CD14-positive monocyte (primary cell): ENCODE data around the gene SPDYE16. TPM values are rescaled to one million over a fixed set of nuclear protein-coding genes. Genes with fewer than 3 reads are reported as not detected.
A peak's percentile ranks its signal among the peaks of the same experiment; 100 is the strongest.
"Not testable (repeated sequence)": the region's sequence is repeated elsewhere in the genome, so short reads cannot be mapped to it uniquely, and the experiment has no call there.

Experiments used
- DNase-seq, 3 donors: peaks; one replicate each; pipeline ENCODE4 v3.0.0-alpha.2; 2011 to 2022
- H2AFZ ChIP-seq: 2 replicates; pipeline ENCODE4 v1.6.0; 2012; ENCODE audit warnings: mild to moderate bottlenecking, low read depth, low read length, inconsistent platforms; ENCODE audit not compliant: insufficient read depth, poor library complexity, severe bottlenecking
- H3K27ac ChIP-seq, 2 donors: 1 replicate in 1 of 2; 2 replicates in 1 of 2; pipeline ENCODE4 v1.5.1; 2012 to 2013; ENCODE audit warnings: low read length in 2 of 2, control low read depth in 1 of 2, inconsistent platforms in 1 of 2, low read depth in 1 of 2, mild to moderate bottlenecking in 1 of 2
- H3K27me3 ChIP-seq, 2 donors: one replicate each; pipeline versions ENCODE4 v1.6.0 to v1.6.1; 2011 to 2013; ENCODE audit warnings: low read length in 2 of 2; ENCODE audit not compliant: control insufficient read depth in 2 of 2, insufficient read depth in 2 of 2
- H3K36me3 ChIP-seq, 2 donors: replicated peaks in 1 of 2; 1 replicate in 1 of 2; 2 replicates in 1 of 2; pipeline versions ENCODE4 v1.5.1 to v1.6.1; 2012 to 2013; ENCODE audit warnings: low read length in 2 of 2, control low read depth in 1 of 2, inconsistent platforms in 1 of 2, mild to moderate bottlenecking in 1 of 2; ENCODE audit not compliant: insufficient read depth in 2 of 2, control insufficient read depth in 1 of 2
- H3K4me1 ChIP-seq, 2 donors: 1 replicate in 1 of 2; 2 replicates in 1 of 2; pipeline versions ENCODE4 v1.5.1 to v1.6.1; 2012 to 2013; ENCODE audit warnings: low read length in 2 of 2, control low read depth in 1 of 2, inconsistent platforms in 1 of 2, mild to moderate bottlenecking in 1 of 2, moderate library complexity in 1 of 2; ENCODE audit not compliant: insufficient read depth in 2 of 2, control insufficient read depth in 1 of 2
- H3K4me2 ChIP-seq: replicated peaks from 2 replicates; pipeline ENCODE3; 2012; ENCODE audit warnings: low read length, moderate library complexity, mild to moderate bottlenecking; ENCODE audit not compliant: poor library complexity, severe bottlenecking; ENCODE audit errors: extremely low read depth
- H3K4me3 ChIP-seq, 3 experiments: fragments of 200-600 bp in 1 of 3; sonication (generic) in 1 of 3; replicated peaks in 1 of 3; 1 replicate in 2 of 3; 2 replicates in 1 of 3; pipeline ENCODE4 v1.5.1; 2011 to 2013; ENCODE audit warnings: low read length in 3 of 3, mild to moderate bottlenecking in 3 of 3, control low read depth in 2 of 3, low read depth in 2 of 3, inconsistent platforms in 1 of 3, moderate library complexity in 1 of 3
- H3K79me2 ChIP-seq: 2 replicates; pipeline ENCODE4 v1.6.0; 2012; ENCODE audit warnings: mild to moderate bottlenecking, control low read depth, inconsistent platforms, low read length, moderate library complexity; ENCODE audit not compliant: insufficient read depth
- H3K9ac ChIP-seq: 2 replicates; pipeline ENCODE4 v1.6.0; 2017; ENCODE audit warnings: low read length, mild to moderate bottlenecking; ENCODE audit not compliant: insufficient read depth, poor library complexity, severe bottlenecking
- H3K9me3 ChIP-seq, 2 donors: replicated peaks in 1 of 2; 1 replicate in 1 of 2; 2 replicates in 1 of 2; pipeline versions ENCODE4 v1.5.1 to v1.6.1; 2012 to 2013; ENCODE audit warnings: low read length in 2 of 2, control low read depth in 1 of 2; ENCODE audit not compliant: control insufficient read depth in 1 of 2, insufficient read depth in 1 of 2
- H4K20me1 ChIP-seq: 2 replicates; pipeline ENCODE4 v1.6.0; 2012; ENCODE audit warnings: mild to moderate bottlenecking, low read length, control low read depth, moderate library complexity; ENCODE audit not compliant: insufficient read depth
- H3K27ac Mint-ChIP-seq, 7 donors: one replicate each; pipeline ENCODE4 v1.8.0; 2020; ENCODE audit warnings: mild to moderate bottlenecking in 7 of 7, mixed read lengths in 7 of 7, moderate library complexity in 6 of 7, inconsistent platforms in 2 of 7
- H3K27me3 Mint-ChIP-seq, 3 donors: one replicate each; pipeline ENCODE4 v1.8.0; 2021 to 2022; ENCODE audit warnings: low read depth in 3 of 3, mild to moderate bottlenecking in 3 of 3, mixed read lengths in 3 of 3, moderate library complexity in 3 of 3, inconsistent platforms in 1 of 3
- H3K36me3 Mint-ChIP-seq, 2 donors: one replicate each; pipeline ENCODE4 v1.8.0; 2020; ENCODE audit warnings: mixed read lengths in 2 of 2, inconsistent platforms in 1 of 2, mild to moderate bottlenecking in 1 of 2
- H3K4me1 Mint-ChIP-seq: one replicate; pipeline ENCODE4 v1.8.0; 2020; ENCODE audit warnings: mild to moderate bottlenecking, mixed read lengths
- H3K4me3 Mint-ChIP-seq, 2 donors: one replicate each; pipeline ENCODE4 v1.8.0; 2020; ENCODE audit warnings: mild to moderate bottlenecking in 2 of 2, mixed read lengths in 2 of 2, moderate library complexity in 1 of 2
- H3K9me3 Mint-ChIP-seq, 7 donors: one replicate each; pipeline ENCODE4 v1.8.0; 2020 to 2022; ENCODE audit warnings: mixed read lengths in 7 of 7, mild to moderate bottlenecking in 6 of 7, moderate library complexity in 6 of 7, inconsistent platforms in 2 of 7
- WGBS: methylation state at CpG from one replicate; pipeline ENCODE4 v1.1.5; 2013; ENCODE audit warnings: missing lambda C conversion rate; ENCODE audit not compliant: insufficient coverage; 5-methylcytosine and 5-hydroxymethylcytosine counted together
- intact Hi-C, 2 donors: fragments of 100-400 bp; cut with micrococcal nuclease; formaldehyde crosslinking; loops; one replicate each; pipeline versions ENCODE4 v1.15.0 to v1.15.1; 2023
- polyA plus RNA-seq, 3 donors: library from polyadenylated mRNA; depleted of rRNA in 1 of 3; unstranded in 2 of 3; stranded (reverse) in 1 of 3; fragments of 300-500 nt in 2 of 3; fragments of >200 nt in 1 of 3; fragmentation: Illumina TruSeq in 2 of 3; gene quantifications; 1 replicate in 2 of 3; 2 replicates in 1 of 3; pipeline ENCODE4 v1.2.3, GENCODE V29; 2012 to 2021

SPDYE16 gene
- polyA plus RNA-seq, 3 donors, result 0.23 TPM; not detected in 2

DNA sequence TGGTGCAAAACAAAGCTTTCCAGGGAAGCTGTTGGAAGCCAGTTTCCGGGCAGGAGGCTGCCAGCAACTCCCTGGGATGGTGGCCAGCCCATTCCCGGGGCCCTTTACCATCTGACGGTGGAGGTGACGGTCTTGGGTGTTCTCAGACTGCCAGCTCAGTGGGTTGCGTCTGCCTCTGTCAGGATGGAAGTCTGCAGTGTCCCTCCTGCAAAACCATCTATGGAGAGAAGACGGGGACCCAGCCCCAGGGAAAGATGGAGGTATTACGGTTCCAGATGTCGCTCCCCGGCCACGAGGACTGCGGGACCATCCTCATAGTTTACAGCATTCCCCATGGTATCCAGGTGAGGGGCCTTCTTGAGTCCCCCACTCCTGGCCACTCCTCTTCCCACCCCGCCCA is 39.9 kb downstream of the SPDYE16 start:
- H3K9me3 ChIP-seq, H3K27ac Mint-ChIP-seq, H3K27me3 ChIP-seq, H3K4me1 Mint-ChIP-seq, H3K4me1 ChIP-seq, H3K27me3 Mint-ChIP-seq, H3K9me3 Mint-ChIP-seq, H3K9ac ChIP-seq, H3K4me2 ChIP-seq, H3K79me2 ChIP-seq, H3K4me3 Mint-ChIP-seq, H3K27ac ChIP-seq, H2AFZ ChIP-seq, H3K4me3 ChIP-seq, H4K20me1 ChIP-seq, DNase-seq: not testable (repeated sequence)
- 98% methylated on average over 9 of the region's 12 CpGs for WGBS
- intact Hi-C loops, result loop anchor here in 1 of 2 donors (10.0 kb wide), 1 partner anchor 328 kb away; no protein-coding TSS in a partner anchor
- H3K36me3 ChIP-seq, result peaks cover 24 to 33% of the 10 kb centered on the region in 2 donors
- H3K36me3 Mint-ChIP-seq, result peaks cover 31 to 50% of the 10 kb centered on the region in 2 donors

DNA sequence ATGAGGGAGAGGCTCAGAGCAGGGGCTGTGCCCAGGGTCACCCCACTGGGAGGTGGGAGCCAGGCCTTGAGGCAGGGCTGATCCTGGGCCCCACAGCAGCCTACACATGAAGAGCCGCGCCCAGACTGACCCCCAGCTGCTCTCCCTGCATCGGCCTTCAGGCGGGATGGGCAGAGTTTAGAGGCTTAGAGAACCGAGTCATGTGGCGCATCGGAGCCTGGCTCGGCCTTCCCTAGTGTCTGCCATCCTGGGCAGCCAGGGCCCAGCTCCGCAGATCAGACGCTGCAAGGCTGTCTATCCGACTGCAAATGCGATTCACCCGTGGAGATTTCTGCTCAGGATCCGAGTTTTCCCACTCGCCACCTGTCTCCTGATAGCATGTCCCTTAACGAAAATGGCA is 40.3 kb downstream of the SPDYE16 start:
- not testable (repeated sequence) for H3K4me3 ChIP-seq, H3K9me3 ChIP-seq, H3K79me2 ChIP-seq, H3K4me3 Mint-ChIP-seq, H3K27ac Mint-ChIP-seq, H3K27me3 ChIP-seq, H3K4me2 ChIP-seq, H3K9me3 Mint-ChIP-seq, H3K4me1 Mint-ChIP-seq, H4K20me1 ChIP-seq, H3K4me1 ChIP-seq, DNase-seq, H3K9ac ChIP-seq, H3K27ac ChIP-seq, H2AFZ ChIP-seq, H3K27me3 Mint-ChIP-seq
- intact Hi-C loops, result loop anchor here in 1 of 2 donors (10.0 kb wide), 1 partner anchor 328 kb away; no protein-coding TSS in a partner anchor
- H3K36me3 ChIP-seq, result peaks cover 24 to 33% of the 10 kb centered on the region in 2 donors
- WGBS, result 94% methylated on average over 10 of the region's 16 CpGs
- peaks cover 31 to 50% of the 10 kb centered on the region in 2 donors for H3K36me3 Mint-ChIP-seq

DNA sequence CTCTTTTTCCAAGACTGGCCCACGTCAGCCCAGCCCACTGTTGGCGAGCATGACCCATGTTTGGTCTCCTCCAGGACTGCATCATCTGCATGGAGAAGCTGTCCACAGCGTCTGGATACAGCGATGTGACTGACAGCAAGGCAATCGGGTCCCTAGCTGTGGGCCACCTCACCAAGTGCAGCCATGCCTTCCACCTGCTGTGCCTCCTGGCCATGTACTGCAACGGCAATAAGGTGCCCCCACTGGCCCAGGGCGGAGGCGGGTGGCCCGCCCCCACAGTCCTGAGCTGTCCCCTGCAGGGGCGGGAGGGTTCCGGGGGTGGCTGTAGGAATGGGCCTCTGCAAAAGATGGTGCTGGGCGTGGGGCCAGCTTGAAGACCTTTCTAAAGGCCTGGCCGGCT is 40.9 kb downstream of the SPDYE16 start:
- intact Hi-C loops, result loop anchor here in 1 of 2 donors (10.0 kb wide), 1 partner anchor 327 kb away; no protein-coding TSS in a partner anchor
- H4K20me1 ChIP-seq, H3K4me3 ChIP-seq, H3K4me3 Mint-ChIP-seq, H3K27ac Mint-ChIP-seq, H3K4me1 Mint-ChIP-seq, DNase-seq, H3K4me1 ChIP-seq, H3K9me3 ChIP-seq, H3K27ac ChIP-seq, H3K4me2 ChIP-seq, H3K9me3 Mint-ChIP-seq, H3K27me3 ChIP-seq, H3K79me2 ChIP-seq, H3K27me3 Mint-ChIP-seq, H2AFZ ChIP-seq, H3K9ac ChIP-seq: not testable (repeated sequence)
- H3K36me3 Mint-ChIP-seq, result peaks cover 31 to 50% of the 10 kb centered on the region in 2 donors
- 92% methylated on average over 9 of the region's 13 CpGs for WGBS
- H3K36me3 ChIP-seq, result peaks cover 24 to 33% of the 10 kb centered on the region in 2 donors

DNA sequence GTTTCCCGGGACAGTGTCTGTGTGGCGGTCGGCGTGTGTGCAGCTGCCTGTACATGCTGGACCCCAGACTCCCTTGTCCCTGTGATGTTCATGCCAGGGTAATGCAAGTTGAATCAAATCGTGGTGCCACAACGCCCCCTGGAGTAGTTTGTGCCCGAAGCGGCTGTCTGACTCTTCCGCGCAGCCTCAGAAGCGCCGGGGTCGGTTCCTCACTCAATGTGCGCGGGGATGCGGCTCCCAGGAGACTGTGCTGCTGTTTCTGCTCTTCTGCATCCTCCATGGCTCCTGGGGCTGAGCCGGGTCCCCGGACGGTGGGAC is 43.2 kb downstream of the SPDYE16 start:
- H3K27me3 Mint-ChIP-seq, H3K9me3 ChIP-seq, H3K4me3 ChIP-seq, H4K20me1 ChIP-seq, H3K27ac ChIP-seq, H3K4me2 ChIP-seq, H3K9me3 Mint-ChIP-seq, H3K4me1 ChIP-seq, H2AFZ ChIP-seq, H3K9ac ChIP-seq, DNase-seq, H3K79me2 ChIP-seq, H3K4me3 Mint-ChIP-seq, H3K4me1 Mint-ChIP-seq, H3K27me3 ChIP-seq: not testable (repeated sequence)
- peaks cover 23 to 36% of the 10 kb centered on the region in 2 donors for H3K36me3 Mint-ChIP-seq
- peaks cover 11 to 20% of the 10 kb centered on the region in 2 donors for H3K36me3 ChIP-seq
- intact Hi-C loops, result loop anchor here in 1 of 2 donors (10.0 kb wide), 1 partner anchor 325 kb away; no protein-coding TSS in a partner anchor
- no CpG with 5 or more reads among the region's 19 CpGs for WGBS
- peak overlapping the region in 2 of 7 donors; percentile 30 to 35 for H3K27ac Mint-ChIP-seq
